GM19467 (cell line): ENCODE results near the gene ISG15.
A peak's percentile ranks its signal among the peaks of the same experiment; 100 is the strongest.
"Not testable (repeated sequence)": the region's sequence is repeated elsewhere in the genome, so short reads cannot be mapped to it uniquely, and the experiment has no call there.

Source experiments
- ATAC-seq: cut with Tn5 transposase; IDR thresholded peaks from one replicate; pipeline ENCODE4 v1.9.1; 2021; ENCODE audit warnings: mild to moderate bottlenecking, moderate library complexity; ENCODE audit not compliant: unreplicated experiment

The ISG15 gene

DNA sequence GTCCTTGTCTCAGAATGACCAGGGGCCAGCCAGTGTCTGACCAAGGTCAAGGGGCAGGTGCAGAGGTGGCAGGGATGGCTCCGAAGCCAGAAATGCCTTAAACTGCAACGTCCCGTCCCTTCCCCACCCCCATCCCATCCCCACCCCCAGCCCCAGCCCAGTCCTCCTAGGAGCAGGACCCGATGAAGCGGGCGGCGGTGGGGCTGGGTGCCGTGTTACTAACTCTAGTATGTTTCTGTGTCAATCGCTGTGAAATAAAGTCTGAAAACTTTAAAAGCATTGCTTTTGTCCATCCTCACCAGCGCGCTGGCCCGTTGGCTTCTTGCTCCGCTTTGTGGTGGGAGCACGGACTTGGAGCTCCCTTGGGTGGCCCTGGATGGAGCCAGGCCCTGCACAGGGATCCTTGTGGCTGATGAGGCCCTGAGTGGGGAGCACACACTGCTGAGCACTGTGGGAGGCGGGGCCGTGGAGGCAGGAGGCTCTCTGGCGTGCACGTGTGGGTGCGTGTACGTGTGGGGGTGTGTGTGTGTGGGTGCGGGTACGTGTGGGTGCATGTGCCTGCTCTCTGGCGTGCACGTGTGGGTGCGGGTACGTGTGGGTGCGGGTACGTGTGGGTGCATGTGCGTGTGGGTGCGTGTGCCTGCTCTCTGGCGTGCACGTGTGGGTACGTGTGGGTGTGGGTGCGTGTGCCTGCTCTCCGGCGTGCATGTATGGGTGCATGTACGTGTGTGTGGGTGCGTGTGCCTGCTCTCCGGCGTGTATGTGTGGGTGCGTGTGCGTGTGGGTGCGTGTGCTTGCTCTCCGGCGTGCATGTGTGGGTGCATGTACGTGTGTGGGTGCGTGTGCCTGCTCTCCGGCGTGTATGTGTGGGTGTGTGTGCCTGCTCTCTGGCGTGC is 42.8 kb downstream of the ISG15 start:
- no peak for ATAC-seq

DNA sequence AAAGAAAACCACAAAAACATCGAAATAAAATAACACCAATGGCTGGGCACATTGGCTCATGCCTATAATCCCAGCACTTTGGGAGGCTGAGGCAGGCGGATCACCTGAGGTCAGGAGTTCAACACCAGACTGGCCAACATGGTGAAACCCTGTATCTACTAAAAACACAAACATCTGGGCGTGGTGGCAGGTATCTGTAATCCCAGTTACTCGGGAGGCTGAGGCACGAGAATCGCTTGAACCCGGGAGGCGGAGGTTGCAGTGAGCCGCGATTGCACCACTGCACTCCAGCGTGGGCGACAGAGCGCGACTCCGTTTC is 44.4 kb downstream of the ISG15 start:
- ATAC-seq = not testable (repeated sequence)

GRCh38 chr1:1058088-1058905 is 45.0 kb downstream of the ISG15 start:
- ATAC-seq = no peak

GRCh38 chr1:1058921-1059493 is 45.7 kb downstream of the ISG15 start:
- peak; percentile 22 for ATAC-seq

DNA sequence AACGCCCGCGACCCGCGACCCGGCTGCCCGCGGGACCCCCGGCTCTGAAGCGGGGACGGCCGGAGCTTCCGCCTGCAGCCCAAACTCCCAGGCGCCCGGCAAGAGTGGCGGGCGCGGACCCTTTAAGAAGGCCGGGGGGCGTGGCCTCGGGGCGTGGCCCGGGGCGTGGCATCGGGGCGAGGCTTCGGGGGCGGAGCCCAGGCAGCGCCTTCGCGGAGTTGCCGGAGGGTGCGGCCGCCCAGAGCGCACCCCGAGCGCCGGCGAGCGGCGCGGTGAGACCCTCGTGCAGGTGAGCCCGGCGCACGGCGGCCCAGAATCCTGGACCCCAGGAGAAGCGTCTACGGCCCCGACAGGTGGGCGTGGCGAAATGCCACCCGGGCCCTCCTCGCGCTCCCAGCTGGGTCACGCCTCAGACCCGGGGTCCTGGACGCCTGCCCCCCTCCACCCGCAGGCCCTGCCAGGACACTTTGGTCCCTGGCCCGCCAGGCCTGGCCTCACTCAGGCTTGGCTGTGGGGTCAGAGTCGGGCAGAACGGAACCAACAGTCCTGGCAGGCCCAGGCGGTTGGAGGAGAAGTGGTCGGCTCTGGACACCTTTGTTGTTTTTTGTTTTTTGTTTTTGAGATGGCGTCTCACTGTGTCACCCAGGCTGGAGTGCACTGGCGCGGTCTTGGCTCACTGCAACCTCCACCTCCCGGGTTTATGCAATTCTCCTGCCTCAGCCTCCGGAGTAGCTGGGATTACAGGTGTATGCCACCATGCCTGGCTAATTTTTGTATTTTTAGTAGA is 46.4 kb downstream of the ISG15 start:
- peak; percentile 58 for ATAC-seq

DNA sequence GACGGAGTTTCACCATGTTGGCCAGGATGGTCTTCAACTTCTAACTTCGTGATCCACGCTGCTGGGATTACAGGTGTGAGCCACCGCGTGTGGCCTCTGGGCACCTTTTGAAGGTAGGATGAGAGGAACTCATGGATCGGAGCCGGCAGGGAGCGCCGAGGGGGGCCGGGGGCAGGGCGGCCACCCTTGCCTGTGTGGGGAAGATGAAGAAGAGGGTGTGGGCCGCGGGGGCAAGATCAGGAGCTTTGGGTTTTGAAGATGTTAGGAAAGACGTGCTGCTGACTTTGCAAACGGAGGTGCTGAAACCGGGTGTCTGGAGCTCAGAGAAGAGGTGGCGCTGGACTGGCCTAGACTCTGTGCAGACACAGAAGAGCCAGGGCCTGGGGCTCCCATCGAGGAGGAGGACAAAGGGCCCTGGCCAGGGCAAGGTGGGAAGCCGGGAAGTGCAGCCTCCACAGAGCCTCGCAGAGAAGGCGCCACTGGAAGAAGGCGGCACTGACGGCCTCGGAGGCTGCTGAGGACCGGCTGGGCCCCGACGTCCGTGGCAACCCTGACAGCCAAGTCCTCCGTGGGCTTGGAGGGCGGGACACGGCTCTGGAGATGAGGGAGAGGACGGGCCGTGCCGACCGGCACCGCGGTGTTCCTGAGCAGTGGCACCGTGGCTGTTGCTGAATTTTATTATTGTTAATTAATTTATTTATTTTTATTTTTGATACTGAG is 47.1 kb downstream of the ISG15 start:
- no peak for ATAC-seq

- no peak for ATAC-seq
These were observed 48.5 kb downstream of the ISG15 start for GRCh38 chr1:1061682-1062345.

GRCh38 chr1:1062348-1063163 is 49.3 kb downstream of the ISG15 start:
- ATAC-seq = no peak

GRCh38 chr1:1063261-1063944 is 50.1 kb downstream of the ISG15 start:
- no peak for ATAC-seq
